Skin epidermis (tissue), 12 donors: ENCODE measurements around the gene EML6.
"Not testable (repeated sequence)": the region's sequence is repeated elsewhere in the genome, so short reads cannot be mapped to it uniquely, and the experiment has no call there.

Source experiments
- H3K27ac ChIP-seq, 21 experiments: fragments of 200-600 bp; sonication (generic) in 11 of 21; one replicate each; pipeline ENCODE4 v1.5.0; 2020; ENCODE audit warnings: mild to moderate bottlenecking in 3 of 21, inconsistent platforms in 2 of 21, moderate library complexity in 2 of 21
- H3K4me3 ChIP-seq, 7 experiments: fragments of 200-600 bp; sonication (generic) in 2 of 7; one replicate each; pipeline ENCODE4 v1.5.0; 2020; ENCODE audit warnings: inconsistent platforms in 2 of 7, mild to moderate bottlenecking in 2 of 7, moderate library complexity in 1 of 7

EML6 gene

DNA sequence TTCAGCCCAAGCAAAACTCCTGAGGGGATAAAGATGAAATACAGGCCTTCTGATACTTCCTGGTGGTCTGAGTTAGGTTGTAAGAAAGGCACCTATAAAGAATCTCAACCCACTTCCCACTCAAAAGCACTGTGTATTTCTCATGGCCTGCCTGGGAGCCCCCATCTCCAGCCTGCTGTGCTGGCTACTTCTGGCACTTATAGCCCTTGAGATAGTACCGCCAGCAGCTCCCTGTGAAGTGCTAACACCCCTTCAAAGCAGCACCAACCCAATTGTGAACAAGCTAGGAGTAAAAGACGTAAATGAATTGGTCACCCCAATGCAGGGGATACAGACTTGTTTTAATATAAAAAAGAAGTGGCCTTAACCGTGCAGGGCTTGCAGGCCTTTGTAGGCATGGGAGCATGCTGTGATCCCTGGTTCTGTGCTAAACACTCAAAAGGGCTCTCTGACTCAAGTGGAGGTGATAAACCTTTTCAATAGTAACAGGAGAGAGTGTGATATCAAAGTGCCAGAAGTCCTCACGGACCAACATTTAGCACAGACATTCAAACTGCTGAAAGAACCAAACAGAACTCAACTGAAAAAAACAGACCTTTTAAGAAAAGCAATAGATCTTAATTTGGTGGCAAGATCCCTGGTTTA, 246.0 kb downstream of the EML6 start:
- no peak overlapping the region for H3K27ac ChIP-seq
- H3K4me3 ChIP-seq, result no peak overlapping the region

- Histone ChIP-seq H3K27ac (no peak overlapping the region), H3K4me3 (no peak overlapping the region)
Measured at GRCh38 chr2:54969940-54970338, 246.5 kb downstream of the EML6 start.

DNA sequence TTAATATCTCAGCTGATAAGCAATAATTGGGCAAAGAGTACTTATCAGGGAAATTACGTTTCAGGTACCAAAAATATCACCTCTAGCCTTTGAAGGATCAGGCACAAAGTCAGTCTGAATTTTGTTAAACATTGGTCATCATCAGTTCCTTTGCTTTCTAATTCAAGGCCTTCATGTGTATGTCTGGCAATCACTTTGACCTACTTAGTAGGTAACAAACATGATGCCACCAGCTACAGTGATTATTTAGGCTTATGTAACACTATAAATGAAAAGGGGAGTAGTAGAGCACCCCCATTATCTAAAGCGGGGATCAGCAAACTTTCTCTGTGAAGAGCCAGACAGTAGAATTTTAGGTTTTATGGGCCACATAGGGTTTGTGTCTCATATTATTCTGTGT, 251.7 kb downstream of the EML6 start:
- Histone ChIP-seq H3K4me3 (no peak overlapping the region), H3K27ac (no peak overlapping the region)

GRCh38 chr2:54975598-54976492, 252.4 kb downstream of the EML6 start:
- no peak overlapping the region for H3K27ac ChIP-seq

GRCh38 chr2:54977149-54977548, 253.7 kb downstream of the EML6 start:
- peak overlapping the region in 1 of 21 experiments; percentile 10 for H3K27ac ChIP-seq
- no peak overlapping the region for H3K4me3 ChIP-seq

More at GRCh38 chr2:54975598-54976492, 252.4 kb downstream of the EML6 start:
- no peak overlapping the region for H3K4me3 ChIP-seq

GRCh38 chr2:54979321-54980044, 256.0 kb downstream of the EML6 start:
- H3K27ac ChIP-seq, result peak overlapping the region in 5 of 21 experiments; percentile 1 to 68 (median 5)
- H3K4me3 ChIP-seq, result no peak overlapping the region

DNA sequence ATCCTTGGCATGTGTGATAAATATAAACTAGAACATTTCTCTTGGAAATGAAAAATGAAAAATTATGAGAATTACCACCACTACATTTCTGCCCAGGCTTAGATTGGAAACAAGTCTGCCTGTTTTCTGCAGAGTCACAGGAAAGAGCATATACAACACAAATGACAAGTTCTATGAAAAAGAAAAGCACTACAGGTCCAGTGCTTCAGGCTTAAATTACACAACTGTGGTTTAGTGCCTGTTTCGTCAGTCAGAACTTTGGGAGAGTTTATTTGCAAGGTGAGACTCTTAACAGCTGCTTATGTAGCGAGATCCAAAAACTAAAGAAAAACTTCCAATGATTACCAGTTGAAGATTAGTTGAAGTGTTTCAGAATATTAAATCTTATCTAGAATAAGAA, 257.9 kb downstream of the EML6 start:
- H3K4me3 ChIP-seq, result no peak overlapping the region
- peak overlapping the region in 1 of 21 experiments; percentile 6 for H3K27ac ChIP-seq

- no peak overlapping the region for H3K4me3 ChIP-seq
- peak overlapping the region in 2 of 21 experiments; percentile 7 to 13 for H3K27ac ChIP-seq
Measured at GRCh38 chr2:54983345-54984220, 260.1 kb downstream of the EML6 start.

GRCh38 chr2:54984476-54984875, 261.0 kb downstream of the EML6 start:
- Histone ChIP-seq H3K27ac (no peak overlapping the region), H3K4me3 (no peak overlapping the region)

- H3K4me3 ChIP-seq, result no peak overlapping the region
- H3K27ac ChIP-seq, result no peak overlapping the region
Measured at GRCh38 chr2:54986264-54986663, 262.8 kb downstream of the EML6 start.

- H3K27ac ChIP-seq, result no peak overlapping the region
- H3K4me3 ChIP-seq, result no peak overlapping the region
Measured at GRCh38 chr2:54988612-54989011, 265.1 kb downstream of the EML6 start.

- not testable (repeated sequence) for H3K27ac ChIP-seq
Measured at GRCh38 chr2:54990694-54991093, 267.2 kb downstream of the EML6 start.

GRCh38 chr2:54995553-54995952, 272.1 kb downstream of the EML6 start:
- Histone ChIP-seq H3K4me3 (no peak overlapping the region), H3K27ac (no peak overlapping the region)

More at GRCh38 chr2:54990694-54991093, 267.2 kb downstream of the EML6 start:
- not testable (repeated sequence) for H3K4me3 ChIP-seq

DNA sequence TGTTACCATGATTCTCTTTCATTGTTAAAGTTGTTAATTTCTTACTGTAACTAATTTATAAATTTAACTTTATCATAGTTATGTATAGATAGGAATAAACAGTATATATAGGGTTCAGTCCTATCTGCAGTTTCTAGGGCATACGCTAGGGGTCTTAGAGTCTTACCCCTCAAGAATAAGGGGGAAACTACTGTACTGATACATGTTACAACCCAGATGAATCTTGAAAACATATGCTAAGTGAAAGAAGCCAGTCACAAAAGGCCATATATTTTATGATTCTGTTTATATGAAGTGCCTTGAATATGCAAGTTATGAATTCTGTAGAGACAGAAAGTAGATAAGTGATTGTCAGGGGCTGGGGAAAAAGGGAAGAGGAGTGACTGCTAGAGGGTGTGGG, 274.4 kb downstream of the EML6 start:
- no peak overlapping the region for H3K27ac ChIP-seq

GRCh38 chr2:54999182-54999581, 275.7 kb downstream of the EML6 start:
- H3K27ac ChIP-seq, result no peak overlapping the region

More for the DNA sequence above, 274.4 kb downstream of the EML6 start:
- no peak overlapping the region for H3K4me3 ChIP-seq

GRCh38 chr2:55000341-55000740, 276.9 kb downstream of the EML6 start:
- peak overlapping the region in 1 of 21 experiments; percentile 17 for H3K27ac ChIP-seq

More at GRCh38 chr2:54999182-54999581, 275.7 kb downstream of the EML6 start:
- H3K4me3 ChIP-seq, result no peak overlapping the region

GRCh38 chr2:55001716-55002115, 278.3 kb downstream of the EML6 start:
- H3K4me3 ChIP-seq, result no peak overlapping the region
- H3K27ac ChIP-seq, result no peak overlapping the region

More at GRCh38 chr2:55000341-55000740, 276.9 kb downstream of the EML6 start:
- no peak overlapping the region for H3K4me3 ChIP-seq

DNA sequence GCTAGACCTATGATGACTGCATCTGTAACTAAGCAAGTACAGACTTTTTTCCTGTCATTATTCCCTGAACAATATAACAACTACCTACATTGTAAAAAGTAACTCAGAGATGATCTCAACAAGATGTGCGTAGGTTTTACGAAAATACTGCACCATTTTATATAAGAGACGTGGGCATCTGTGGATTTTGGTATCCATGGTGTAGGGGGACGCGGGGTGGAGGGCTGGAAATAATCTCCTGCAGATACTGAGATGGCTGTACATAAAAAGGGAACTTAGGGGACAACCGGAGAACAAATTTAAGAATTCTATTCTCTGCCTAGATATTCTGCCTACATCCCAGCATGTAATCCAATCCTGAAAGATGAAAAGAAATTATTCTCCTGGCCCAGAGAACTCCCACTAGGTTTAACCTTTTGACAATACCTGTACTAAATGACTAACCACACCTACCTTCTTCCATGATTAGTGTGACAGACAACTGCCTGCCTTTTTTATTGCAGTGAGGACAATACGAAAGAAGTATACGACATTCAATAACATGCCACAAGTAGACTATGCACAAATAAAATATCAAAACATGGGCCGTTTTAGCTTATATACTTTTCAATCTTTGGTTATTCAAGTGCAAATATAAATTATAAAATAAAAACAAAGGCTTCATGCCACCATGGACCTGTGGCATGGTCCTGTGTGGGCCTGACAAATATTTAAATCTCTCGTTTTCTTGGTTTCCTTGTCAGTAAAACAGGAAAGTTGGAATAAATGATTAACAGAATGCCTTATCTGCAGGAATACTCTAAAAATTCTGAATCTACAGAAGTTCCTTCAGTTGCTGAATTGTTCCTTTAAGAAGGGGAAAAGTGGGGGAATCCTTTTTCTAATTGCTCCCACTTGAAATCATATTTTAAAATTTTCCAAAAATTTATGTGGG, 280.5 kb downstream of the EML6 start:
- Histone ChIP-seq H3K27ac (no peak overlapping the region), H3K4me3 (no peak overlapping the region)
